HG03342 (cell line): ENCODE measurements around the gene SYTL3.
"Not testable (repeated sequence)": the region's sequence is repeated elsewhere in the genome, so short reads cannot be mapped to it uniquely, and the experiment has no call there.

Experiments
- ATAC-seq: cut with Tn5 transposase; IDR thresholded peaks from one replicate; pipeline ENCODE4 v1.9.1; 2021; ENCODE audit warnings: mild to moderate bottlenecking, moderate library complexity; ENCODE audit not compliant: unreplicated experiment

SYTL3 gene

DNA sequence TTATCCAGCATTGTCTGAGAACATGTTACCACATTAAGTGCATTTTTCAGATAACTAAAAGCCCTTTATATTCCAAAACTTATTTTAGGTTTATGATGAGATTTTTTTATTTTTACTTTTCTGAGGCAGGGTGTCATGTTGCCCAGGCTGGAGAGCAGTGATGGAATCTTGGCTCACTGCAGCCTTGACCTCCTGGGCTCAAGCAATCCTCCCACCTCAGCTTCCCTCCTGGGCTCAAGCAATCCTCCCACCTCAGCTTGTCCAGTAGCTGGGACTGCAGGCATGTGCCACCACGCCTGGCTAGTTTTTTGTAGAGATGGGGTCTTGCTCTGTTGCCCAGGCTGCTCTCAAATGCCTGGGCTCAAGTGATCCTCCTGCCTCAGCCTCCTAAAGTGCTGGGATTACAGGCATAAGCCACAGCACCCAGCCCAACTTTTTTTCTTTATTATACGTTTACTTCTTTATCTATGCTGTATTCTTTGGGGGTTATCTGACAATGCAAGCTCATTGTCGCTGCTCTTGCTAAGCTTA, 11.5 kb upstream of the SYTL3 start:
- no peak for ATAC-seq

DNA sequence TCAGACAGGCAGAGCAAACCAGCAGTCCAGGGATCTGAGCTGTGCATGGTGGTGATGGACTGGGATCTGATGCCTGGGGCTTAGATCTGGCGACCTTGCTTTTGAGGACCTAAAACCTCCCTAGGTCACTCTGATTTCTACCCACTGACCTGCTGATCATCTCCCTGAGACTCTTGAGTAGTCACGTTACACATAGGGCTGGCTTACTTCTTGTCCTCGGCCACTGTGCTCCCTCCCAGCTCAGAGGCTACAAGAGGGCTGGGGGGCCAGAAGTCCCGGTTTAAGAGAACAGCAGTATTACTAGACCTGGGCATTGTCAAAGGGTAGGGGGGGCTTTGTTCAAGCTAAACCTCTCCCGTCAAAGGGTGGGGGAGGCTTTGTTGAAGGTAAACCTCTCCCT, 10.8 kb upstream of the SYTL3 start:
- no peak for ATAC-seq

DNA sequence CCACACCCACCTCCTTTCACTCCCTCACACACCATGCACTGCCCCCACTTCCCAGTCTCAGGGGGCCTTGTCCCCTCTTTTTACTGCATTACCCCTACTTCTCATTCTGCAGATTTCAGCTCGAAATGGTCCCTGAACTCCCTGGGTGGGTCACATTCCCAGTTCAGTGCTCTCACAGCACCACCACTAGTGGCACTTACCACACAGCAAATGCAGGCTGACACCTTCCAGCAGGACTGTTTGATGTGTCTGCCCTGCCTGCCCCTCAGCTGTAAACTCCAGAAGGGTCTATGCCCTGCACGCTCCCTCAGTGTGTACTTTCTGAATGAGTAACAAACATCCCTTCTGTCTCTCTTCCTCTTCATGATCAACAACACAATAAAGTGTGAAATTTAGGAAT, 9.3 kb upstream of the SYTL3 start:
- ATAC-seq = no peak

DNA sequence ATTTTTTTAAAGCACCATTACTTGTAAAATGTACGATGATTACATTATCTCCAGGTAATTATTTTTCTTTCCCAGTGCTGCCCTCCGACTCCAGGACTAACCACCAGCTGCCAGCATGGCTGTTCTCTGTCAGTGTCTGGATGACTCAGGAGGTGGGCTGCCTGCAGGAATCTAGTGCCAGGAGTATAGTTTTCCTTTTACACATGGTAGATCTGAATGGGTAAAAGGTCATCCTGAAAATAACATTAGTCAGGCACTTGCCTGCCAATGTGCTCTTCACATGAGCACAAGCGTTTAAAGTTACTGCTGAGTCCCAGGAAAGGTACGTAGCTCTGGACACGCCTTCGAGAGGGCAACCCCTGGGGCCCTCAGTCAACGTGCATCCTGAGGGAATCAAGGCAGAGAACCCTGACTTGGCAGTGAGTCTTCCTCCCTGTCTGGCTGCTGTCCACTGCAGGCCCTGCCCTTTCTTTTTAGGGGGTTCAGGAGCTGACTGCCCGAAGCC, 7.7 kb upstream of the SYTL3 start:
- ATAC-seq = no peak

DNA sequence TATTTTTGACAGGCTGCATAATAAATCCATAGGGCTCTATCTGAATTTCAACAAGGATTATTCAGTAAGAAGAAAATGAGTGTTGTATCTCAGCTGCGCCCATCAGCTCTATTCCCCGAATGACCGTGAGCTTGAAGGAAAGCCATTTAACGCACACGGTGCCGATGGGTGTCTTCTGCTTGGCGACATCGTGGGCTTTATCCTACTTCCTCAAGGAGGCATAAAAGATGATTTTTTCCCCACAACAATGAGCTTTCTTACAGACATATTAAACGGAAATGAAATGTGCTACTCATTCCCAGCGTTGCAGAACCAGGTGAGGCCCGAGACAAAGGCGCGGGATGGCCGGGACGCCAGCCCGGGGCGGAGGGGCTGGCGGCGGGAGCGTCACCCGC, 6.0 kb upstream of the SYTL3 start:
- no peak for ATAC-seq

DNA sequence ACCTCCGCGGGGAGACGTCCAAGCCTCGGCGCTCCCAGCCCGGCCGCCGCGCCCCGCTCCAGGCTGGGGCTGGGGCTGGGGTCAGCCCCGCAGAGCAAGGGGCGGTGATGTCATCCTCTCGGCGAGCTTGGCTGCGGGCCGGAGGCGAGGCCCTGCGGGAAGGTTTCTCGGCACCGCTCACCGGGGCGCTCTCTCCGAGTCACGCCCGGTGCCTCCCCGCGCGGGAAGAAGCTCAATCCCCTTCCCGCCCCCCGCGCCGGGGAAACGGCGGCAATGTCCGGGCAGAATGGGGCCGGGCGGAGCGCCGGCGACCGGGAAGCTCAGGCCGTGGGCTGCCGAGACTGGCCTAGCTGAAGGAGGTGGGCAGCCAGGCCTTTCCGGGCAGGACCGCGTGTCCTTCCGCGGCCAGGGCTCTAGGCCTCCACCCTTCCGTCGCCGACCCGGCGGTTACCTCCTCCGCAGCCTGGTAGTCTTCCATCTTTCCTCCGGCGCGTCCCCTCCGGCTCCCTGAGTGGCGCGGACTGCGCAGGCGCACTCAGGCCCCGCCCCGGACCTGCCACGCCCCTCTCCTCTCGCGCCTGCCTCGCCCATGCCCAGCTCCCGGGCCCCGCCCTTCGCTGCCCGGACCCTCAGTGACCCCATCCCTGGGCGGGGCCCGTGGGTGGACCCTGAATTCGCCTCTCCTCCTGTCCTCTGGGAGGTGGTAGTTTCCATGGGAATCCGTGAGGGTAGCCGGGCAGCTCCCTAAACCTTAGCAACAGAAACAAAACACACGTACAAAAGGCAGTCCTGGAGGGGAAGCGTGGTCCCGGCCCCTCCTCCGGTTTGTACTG, 5.4 kb upstream of the SYTL3 start, which contains the start of gene DYNLT1:
Gene DYNLT1 (minus strand): TSS at position 513 of the 833 bp plus-strand sequence. CDS start 35 bp downstream, at position 478.
- ATAC-seq = peak; percentile 49

DNA sequence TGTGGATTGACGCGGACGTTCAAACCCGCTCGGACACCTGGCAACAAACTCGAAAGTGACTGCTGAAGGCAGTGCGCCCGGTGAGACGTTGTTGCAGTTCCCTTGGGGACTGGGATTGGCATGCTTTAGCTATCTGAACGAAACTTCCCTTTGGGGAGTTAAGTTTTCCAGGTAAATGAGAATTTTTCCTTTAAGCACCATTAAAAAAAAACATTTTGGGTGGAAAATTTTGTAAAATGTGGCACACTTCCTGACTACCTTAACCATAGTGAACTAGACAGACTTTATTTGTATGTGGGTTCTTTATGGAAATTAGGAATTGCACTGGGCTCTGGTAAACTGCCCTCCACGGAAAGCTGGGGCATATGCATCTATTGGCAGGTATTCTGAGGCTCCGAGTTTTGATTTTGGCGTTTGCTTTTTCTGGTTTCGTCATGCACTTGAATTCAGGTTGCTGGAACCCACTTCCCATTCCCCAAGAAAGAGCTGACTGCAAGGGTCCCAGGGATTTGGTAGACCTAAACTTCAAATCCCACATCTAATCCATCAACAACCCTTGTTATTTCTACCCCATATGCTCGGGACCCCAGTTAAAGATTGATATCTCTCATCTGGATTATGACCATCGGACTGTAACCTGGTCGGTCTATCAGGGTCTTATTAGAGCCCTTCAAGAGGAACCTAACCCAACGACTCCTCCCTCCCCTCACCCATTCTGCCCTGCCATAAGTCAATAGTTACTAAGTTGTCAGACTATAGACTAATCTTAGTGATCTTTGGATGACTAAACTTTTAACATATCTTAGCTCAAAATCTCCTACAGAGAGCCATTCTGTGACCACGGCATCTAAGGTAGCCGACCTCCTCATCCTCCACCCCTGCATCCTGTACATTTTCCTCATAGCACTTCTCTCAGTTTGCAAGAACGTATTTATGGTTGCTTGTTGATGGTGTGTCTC, 4.5 kb upstream of the SYTL3 start:
- ATAC-seq = no peak

DNA sequence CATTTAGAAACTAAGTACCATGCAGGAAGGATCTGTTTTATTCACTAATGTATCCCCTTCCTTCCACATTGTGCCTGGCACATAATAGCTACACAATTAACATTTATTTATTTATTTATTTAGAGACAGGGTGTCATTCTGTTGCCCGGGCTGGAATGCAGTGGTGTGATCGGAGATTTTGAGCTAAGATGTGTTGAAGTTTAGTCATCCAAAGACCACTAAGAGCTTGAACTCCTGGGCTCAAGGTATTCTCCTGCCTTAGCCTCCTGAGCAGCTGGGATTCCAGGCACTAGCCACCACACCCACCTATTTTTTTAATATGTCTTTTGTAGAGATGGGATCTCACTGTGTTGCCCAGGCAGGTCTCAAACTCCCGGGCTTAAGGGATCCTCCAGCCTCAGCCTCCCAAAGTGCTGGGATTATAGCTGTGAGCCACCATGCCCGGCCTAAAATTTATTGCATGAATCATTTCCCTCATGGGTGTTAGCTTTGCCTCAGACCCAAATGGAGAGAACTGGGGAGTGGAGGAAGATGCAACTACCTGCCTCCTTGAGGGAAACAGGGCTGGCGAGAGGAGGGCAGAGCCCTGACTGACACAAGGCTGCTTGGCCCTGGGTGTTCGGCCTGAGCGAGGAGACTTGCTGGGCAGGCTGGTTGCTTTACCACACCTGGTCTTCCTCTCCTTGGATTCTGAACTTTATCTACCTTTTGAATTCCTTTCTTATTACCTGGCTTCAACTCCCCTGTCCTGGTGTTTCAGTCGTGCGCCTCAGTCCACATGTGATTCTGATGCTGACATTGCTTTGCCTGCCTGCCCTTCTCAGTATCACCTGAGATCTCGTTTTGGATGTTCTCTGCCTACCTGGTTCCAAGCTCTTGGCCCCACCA, 3.6 kb upstream of the SYTL3 start:
- ATAC-seq = no peak

DNA sequence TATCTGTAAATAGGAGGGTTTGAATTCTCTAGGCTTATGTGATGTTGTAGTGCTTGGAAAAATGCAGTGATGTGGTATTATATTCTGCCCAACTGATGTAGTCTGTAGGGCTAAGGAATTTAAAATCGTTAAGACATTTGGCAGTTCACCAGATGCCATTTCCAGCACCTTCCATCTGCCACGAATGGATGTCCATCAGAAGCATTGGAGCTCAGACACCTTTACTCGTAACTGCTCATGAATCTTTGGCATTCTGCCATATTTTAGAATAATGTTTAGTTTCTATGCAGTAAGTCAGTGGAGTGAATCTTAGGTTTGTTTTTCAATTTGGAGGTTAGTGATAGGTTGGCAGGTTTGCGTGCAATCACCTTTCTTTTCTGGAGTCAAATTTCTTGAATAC, 2.4 kb upstream of the SYTL3 start:
- no peak for ATAC-seq

DNA sequence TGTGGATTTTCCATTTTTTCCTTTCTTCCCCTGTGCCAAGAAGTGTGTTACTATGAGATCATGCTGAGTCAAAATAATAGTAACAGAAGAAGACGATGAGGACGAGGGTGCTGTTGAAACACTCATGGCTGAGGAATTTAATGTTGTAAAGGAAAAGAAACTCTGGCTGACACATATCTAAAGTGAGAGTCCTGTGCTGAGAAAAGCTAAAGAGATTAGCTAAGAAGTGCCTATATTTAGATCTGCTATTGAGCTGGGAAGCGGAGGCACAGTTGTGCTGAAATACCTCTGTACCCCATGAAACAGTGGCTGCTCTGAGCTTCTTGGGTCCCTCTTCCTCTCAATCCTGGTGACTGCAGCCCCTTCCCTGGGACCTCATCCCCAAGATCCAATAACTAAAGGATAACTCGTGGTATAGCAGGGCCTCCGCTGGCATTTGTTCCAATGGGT, 1.1 kb upstream of the SYTL3 start:
- peak; percentile 32 for ATAC-seq

DNA sequence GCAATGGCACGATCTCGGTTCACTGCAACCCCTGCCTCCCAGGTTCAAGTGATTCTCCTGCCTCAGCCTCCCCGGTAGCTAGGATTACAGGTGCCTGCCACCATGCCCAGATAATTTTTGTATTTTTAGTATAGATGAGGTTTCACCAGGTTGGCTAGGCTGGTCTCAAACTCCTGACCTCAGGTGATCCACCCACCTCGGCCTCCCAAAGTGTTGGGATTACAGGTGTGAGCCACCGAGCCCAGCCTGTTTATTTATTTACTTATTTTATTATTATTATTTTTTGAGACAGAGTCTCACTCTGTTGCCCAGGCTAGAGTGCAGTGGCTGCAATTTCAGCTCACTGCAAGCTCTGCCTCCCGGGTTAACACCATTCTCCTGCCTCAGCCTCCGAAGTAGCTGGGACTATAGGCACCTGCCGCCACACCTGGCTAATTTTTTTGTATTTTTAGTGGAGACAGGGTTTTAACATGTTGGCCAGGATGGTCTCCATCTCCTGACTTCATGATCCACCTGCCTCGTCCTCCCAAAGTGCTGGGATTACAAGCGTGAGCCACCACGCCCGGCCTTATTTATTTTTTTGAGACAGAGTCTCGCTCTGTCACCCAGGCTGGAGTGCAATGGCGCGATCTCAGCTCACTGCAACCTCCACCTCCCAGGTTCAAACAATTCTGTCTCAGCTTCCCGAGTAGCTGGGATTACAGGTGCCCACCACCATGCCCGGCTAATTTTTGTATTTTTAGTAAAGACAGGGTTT, 2.3 kb downstream of the SYTL3 start:
- not testable (repeated sequence) for ATAC-seq

DNA sequence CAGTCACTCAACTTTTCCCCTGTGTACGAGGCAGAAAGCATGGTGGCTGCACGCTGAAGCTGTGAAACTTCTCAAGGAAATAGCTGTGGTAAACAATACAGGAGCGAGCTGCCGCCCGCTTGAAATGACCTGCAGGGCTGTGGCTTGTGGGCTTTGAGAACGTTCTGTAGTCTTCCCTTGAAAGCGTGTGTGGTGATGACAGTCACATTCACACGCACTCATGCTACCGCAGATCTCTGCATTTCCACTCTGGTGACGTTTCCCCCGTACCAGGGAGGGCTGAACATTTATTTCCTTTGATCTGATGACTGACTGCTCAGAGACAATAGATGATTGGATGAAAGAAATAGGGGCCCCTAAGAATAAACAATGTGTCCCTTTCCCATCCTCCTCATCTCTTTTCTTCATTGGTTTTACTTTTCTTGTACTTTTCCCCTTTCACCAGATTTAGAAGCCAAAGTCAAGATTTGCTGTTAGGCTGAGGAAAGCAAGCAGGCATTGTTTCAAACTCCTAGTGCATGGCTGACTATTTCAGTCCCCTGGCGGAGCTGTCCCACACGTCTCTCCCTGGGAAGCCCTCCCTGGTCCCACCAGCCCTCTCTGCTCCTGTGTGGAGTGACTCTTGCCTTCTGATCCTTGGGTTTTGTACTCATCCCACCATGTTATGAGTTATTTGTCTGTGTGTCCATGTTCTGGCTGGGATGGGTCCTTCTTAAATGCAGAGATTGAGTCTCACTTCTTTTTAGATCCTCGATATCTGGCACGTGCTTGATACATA, 3.9 kb downstream of the SYTL3 start:
- no peak for ATAC-seq

DNA sequence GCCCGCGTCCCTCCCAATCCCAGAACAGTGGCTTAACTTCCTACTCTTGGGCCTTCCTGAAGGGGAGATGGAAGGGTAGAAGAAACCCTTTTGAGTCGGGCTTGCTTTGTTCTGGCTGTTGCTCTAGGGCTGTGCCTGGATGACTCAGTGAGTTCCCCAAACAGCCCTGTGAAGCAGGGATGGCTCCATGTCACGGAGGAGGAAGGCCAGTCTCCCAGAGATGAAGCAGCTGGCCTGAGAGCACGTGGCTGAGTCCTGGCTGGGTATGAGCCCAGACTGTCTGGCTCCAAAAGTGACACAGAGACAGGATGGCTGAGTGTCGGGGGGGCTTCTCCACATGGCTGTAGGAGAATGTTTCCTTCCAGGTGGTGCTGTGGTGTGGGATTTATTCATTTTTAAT, 4.6 kb downstream of the SYTL3 start:
- ATAC-seq = no peak

DNA sequence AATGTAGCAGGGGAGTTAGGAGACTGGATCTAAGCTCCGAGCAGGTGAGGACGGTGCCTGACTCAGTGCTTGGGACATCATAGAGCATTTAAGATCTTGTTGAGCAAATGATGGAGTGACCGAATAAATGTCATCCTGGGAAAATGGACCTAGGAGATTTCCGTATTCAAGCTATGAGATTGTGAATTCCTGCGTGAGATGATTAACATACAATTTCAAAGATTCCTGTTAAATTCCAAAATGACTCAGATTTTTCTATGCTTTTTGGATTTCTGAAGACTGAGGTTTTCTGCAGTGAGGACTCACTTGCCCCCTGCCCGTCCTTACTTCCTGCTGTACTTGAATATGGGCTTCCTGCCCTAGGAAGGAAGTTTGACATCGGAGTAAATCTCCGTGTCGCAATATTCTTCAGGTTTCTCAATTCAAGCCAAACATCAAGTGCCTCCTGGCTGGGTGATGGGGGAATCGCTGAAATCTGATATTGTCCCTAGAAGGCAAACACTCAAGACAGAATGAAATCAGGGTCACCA, 5.2 kb downstream of the SYTL3 start:
- no peak for ATAC-seq

DNA sequence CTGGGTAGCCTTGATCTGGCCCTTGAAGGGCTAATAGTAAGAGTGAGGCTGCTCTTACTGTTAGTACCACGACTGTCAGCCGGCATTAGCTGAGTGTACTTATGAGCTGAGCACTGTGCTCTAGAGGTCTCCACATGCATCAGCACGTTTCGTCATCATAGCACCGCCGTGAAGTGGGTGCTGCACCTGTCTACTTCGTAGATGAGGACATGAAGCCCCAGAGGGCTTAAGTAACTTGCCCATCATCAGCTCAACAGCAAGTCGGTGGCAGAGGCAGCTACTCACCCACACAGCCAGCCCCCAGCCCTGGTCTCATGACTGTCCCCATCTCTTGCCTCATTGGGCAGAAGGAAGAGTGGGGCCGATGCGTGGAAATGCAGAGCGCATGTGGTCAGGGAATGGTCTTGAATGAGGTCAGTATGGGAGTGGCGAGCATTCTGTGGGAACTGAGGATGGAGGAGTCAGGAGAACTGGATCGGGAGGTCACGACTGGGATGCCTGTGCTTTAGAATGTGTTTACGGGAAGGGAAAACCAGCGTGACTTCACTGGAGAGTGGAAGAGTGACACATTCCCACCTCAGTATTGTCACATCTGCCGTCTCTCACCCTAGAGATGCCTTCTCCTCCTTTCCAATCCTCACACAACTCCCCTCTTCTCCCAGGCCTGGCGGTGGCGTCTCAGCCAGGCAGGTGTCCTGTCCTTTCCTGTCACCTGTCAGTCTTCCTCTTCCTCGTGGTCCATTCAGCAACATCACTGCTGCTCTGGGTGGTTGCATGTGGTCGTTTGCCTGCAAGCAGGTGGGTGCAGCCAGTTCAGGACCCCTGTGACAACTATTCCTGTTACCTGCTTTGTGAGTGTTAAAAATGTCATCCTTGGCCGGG, 6.0 kb downstream of the SYTL3 start:
- no peak for ATAC-seq

DNA sequence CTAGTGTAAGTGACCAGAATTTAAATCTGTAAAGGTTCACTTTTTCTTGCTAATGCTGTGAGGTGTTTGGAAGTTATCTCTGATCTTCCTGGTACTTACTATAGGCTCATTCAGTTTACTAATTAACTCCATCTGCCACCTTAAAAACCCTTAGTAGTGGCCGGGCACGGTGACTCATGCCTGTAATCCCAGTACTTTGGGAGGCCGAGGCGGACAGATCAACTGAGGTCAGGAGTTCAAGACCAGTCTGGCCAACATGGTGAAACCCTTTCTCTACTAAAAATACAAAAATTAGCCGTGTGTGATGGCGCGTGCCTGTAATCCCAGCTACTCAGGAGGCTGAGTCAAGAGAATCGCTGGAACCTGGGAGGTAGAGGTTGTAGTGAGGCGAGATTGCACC, 7.1 kb downstream of the SYTL3 start:
- ATAC-seq = not testable (repeated sequence)

DNA sequence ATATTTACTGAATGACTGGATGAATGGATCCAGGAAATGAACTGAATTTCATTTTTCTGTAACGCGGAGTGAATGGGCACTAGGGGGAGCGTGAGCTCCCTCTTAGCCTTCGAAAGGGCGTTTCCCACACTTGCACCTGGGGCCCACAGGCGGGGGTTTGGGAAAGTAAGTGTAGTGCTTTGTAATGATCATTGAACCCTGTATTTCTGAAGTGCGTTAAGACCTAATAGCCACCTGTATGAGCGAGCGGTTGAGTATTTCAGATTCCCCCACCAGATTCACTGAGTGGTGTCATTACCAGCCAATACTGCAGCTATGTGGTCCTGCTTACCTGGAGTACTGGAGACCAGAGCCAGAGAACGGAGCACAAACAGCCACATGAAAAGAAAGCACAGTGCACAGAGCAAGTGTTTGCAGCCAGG, 10.5 kb downstream of the SYTL3 start:
- ATAC-seq = peak; percentile 66
